ENCODE data around the gene ERFL.

DNA sequence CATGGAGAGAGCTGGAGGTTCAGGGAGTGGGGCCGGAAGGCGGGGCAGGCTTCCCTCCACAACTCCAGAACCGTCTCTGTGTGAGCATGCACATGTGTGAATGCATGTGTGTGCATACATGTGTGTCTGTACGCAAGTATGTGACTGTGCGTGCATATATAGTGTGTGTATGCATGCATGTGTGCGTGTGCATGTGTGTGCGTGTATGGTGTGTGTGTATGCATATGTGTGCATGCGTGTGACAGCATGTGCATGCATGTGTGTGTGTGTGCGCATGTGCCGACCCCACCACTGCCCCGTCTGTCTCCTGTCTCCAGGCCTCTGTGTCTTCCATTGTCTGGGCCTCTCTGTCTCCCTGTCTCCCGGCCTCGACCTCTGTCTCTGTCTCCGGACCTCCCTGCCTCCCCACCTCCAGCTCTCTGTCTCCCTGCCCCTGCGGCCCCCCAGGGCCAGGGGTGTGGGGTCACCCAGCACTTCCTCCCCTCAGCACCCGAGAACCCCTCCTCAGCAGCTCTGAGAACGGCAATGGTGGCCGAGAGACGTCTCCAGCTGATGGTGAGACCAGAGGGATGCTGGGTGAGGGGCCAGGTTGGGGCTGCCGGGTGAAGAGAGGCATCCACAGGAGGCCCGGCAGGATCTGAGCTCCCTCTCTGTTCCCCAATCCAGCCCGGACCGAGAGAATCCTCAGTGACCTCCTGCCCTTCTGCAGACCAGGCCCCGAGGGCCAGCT lies 22.8 kb downstream of the ERFL start:
- TF ChIP-seq, protein P1, sequence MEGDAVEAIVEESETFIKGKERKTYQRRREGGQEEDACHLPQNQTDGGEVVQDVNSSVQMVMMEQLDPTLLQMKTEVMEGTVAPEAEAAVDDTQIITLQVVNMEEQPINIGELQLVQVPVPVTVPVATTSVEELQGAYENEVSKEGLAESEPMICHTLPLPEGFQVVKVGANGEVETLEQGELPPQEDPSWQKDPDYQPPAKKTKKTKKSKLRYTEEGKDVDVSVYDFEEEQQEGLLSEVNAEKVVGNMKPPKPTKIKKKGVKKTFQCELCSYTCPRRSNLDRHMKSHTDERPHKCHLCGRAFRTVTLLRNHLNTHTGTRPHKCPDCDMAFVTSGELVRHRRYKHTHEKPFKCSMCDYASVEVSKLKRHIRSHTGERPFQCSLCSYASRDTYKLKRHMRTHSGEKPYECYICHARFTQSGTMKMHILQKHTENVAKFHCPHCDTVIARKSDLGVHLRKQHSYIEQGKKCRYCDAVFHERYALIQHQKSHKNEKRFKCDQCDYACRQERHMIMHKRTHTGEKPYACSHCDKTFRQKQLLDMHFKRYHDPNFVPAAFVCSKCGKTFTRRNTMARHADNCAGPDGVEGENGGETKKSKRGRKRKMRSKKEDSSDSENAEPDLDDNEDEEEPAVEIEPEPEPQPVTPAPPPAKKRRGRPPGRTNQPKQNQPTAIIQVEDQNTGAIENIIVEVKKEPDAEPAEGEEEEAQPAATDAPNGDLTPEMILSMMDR (IDR thresholded peaks at IDR 0.05): no peak
- TF ChIP-seq POLR2A (IDR thresholded peaks at IDR 0.05): no peak

Data from Peyer's patch (tissue), 4 donors.